Hepatocyte (in vitro differentiated cells): ENCODE measurements around the gene HES3.

ENCODE experiments used
- EZH2 ChIP-seq: fragments of 200-600 bp; sonication (generic); IDR thresholded peaks from 2 replicates; pipeline ENCODE4 v1.6.1; 2016; ENCODE audit warnings: antibody characterized with exemption, mild to moderate bottlenecking, borderline replicate concordance
- TF ChIP-seq, protein P1 (sequence below): fragments of 200-600 bp; sonication (generic); IDR thresholded peaks from 2 replicates; pipeline ENCODE4 v1.5.1; 2016; ENCODE audit warnings: antibody characterized with exemption, mild to moderate bottlenecking; ENCODE audit not compliant: poor library complexity

- TF ChIP-seq, protein P1, sequence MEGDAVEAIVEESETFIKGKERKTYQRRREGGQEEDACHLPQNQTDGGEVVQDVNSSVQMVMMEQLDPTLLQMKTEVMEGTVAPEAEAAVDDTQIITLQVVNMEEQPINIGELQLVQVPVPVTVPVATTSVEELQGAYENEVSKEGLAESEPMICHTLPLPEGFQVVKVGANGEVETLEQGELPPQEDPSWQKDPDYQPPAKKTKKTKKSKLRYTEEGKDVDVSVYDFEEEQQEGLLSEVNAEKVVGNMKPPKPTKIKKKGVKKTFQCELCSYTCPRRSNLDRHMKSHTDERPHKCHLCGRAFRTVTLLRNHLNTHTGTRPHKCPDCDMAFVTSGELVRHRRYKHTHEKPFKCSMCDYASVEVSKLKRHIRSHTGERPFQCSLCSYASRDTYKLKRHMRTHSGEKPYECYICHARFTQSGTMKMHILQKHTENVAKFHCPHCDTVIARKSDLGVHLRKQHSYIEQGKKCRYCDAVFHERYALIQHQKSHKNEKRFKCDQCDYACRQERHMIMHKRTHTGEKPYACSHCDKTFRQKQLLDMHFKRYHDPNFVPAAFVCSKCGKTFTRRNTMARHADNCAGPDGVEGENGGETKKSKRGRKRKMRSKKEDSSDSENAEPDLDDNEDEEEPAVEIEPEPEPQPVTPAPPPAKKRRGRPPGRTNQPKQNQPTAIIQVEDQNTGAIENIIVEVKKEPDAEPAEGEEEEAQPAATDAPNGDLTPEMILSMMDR, result no peak
- TF ChIP-seq EZH2, result no peak
These were observed 26.4 kb downstream of the HES3 start for GRCh38 chr1:6270401-6270800.
